ENCODE results near the gene CCNQ. TPM values are rescaled to one million over a fixed set of nuclear protein-coding genes. Genes with fewer than 3 reads are reported as not detected.

Gene CCNQ
- total RNA-seq, 1 donor from 2014 or later, result 53.4 TPM

- H3K36me3 ChIP-seq (ENCODE audit: control insufficient read depth, insufficient read depth, low read length), result no peaks in the 10 kb centered on the region
- TF ChIP-seq, protein P1, sequence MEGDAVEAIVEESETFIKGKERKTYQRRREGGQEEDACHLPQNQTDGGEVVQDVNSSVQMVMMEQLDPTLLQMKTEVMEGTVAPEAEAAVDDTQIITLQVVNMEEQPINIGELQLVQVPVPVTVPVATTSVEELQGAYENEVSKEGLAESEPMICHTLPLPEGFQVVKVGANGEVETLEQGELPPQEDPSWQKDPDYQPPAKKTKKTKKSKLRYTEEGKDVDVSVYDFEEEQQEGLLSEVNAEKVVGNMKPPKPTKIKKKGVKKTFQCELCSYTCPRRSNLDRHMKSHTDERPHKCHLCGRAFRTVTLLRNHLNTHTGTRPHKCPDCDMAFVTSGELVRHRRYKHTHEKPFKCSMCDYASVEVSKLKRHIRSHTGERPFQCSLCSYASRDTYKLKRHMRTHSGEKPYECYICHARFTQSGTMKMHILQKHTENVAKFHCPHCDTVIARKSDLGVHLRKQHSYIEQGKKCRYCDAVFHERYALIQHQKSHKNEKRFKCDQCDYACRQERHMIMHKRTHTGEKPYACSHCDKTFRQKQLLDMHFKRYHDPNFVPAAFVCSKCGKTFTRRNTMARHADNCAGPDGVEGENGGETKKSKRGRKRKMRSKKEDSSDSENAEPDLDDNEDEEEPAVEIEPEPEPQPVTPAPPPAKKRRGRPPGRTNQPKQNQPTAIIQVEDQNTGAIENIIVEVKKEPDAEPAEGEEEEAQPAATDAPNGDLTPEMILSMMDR (IDR thresholded peaks at IDR 0.05; ENCODE audit: insufficient read depth, low read length, severe bottlenecking), result no peak
- H3K27me3 ChIP-seq (ENCODE audit: control insufficient read depth, insufficient read depth, low read length), result no peaks in the 10 kb centered on the region
- FAIRE-seq, result no peak
- no peak for DNase-seq (ENCODE audit: low read depth)
- no peak overlapping the region for H3K4me3 ChIP-seq (ENCODE audit: low read depth, low read length)
Observed at GRCh38 chrX:153634236-153634635, 35.3 kb upstream of the CCNQ start.

DNA sequence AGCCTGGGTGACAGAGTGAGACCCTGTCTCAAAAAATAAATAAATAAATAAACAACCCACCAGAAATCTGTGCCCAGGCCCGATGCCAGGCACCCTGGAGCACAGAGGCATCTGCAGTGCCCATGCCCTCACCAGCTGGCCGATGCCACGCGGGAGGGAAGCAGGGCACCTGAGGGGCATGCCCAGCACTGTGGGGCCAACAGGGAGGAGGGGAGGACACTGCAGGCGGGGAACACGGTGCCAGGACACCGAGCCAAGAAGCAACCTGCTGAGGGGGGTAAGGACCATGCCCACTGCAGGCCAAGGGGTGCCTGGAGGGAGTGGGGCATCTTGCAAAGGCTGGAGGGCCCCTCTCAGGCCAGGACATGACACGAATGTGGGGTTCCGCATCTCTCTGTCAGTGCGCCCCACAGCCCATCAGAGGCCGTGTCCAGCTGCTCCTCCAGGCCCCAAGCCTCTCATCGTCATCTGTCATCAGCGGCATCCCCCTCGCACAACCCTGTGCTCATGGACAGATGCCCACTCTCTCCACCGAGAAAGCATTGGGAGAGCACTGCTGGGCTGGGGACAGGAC, 34.8 kb upstream of the CCNQ start:
- Histone ChIP-seq H3K4me3 (ENCODE audit: low read depth, low read length) (no peak overlapping the region), H3K36me3 (ENCODE audit: control insufficient read depth, insufficient read depth, low read length) (no peaks in the 10 kb centered on the region), H3K27me3 (ENCODE audit: control insufficient read depth, insufficient read depth, low read length) (no peaks in the 10 kb centered on the region)
- TF ChIP-seq, protein P1 (IDR thresholded peaks at IDR 0.05; ENCODE audit: insufficient read depth, low read length, severe bottlenecking), result no peak
- no peak for DNase-seq (ENCODE audit: low read depth)
- no peak for FAIRE-seq

- H3K27me3 ChIP-seq (ENCODE audit: control insufficient read depth, insufficient read depth, low read length), result no peaks in the 10 kb centered on the region
- H3K36me3 ChIP-seq (ENCODE audit: control insufficient read depth, insufficient read depth, low read length), result no peaks in the 10 kb centered on the region
- H3K4me3 ChIP-seq (ENCODE audit: low read depth, low read length), result no peak overlapping the region
- TF ChIP-seq, protein P1 (IDR thresholded peaks at IDR 0.05; ENCODE audit: insufficient read depth, low read length, severe bottlenecking), result no peak
- no peak for DNase-seq (ENCODE audit: low read depth)
- FAIRE-seq, result no peak
Observed at GRCh38 chrX:153633048-153633447, 34.1 kb upstream of the CCNQ start.

DNA sequence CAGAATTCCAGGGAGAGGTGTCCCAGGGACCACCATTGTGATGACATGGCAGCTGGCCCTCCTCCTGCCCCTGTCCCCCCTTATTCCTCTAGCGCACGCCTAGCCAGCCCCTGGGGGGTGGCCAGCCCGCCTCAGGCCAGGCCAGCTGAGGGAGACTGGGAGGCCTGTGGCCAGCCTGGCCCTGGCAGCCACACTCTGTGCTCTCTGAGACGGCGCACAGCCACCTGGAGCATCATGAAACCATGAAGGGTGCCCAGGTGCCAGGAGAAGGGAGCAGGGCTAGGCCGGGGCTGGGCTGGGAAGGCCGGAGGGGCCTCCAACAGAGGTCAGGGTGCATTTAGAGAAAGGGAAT, 33.6 kb upstream of the CCNQ start:
- TF ChIP-seq, protein P1 (IDR thresholded peaks at IDR 0.05; ENCODE audit: insufficient read depth, low read length, severe bottlenecking), result no peak
- Histone ChIP-seq H3K4me3 (ENCODE audit: low read depth, low read length) (no peak overlapping the region), H3K36me3 (ENCODE audit: control insufficient read depth, insufficient read depth, low read length) (no peaks in the 10 kb centered on the region), H3K27me3 (ENCODE audit: control insufficient read depth, insufficient read depth, low read length) (no peaks in the 10 kb centered on the region)
- no peak for FAIRE-seq
- no peak for DNase-seq (ENCODE audit: low read depth)

DNA sequence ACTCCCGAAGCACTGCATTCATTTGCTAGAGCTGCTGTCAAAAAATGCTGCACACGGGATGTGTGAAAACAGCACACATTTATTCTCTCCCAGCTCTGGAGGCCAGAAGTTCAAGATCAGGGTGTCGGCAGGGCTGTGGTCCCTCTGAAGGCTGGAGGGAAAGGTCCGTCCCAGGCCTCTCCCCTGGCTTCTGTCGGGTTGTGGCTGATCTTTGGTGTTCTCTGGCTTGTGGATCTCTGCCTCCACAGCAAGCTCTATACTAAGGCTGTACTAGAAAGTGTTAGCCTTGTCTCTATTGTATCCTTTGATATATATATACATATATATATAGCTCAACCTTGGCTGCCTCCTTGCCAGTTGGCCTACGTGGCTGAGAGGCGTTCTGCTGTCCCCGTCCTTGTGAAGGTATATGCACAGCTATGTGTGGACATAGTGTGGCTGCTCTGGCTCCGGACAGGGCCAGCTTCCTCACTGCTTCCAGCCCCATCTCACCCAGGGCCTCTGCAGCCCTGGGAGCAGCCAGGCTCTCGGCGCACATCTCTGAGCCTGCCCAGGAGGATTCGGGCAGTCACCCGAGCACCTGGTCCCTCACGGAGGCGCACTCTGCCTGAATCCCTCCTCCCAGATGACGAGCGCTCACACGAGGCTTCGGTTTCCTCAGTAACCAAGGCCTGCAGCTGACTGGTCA, 33.1 kb upstream of the CCNQ start:
- no peaks in the 10 kb centered on the region for H3K27me3 ChIP-seq (ENCODE audit: control insufficient read depth, insufficient read depth, low read length)
- H3K4me3 ChIP-seq (ENCODE audit: low read depth, low read length), result no peak overlapping the region
- no peaks in the 10 kb centered on the region for H3K36me3 ChIP-seq (ENCODE audit: control insufficient read depth, insufficient read depth, low read length)
- TF ChIP-seq, protein P1 (IDR thresholded peaks at IDR 0.05; ENCODE audit: insufficient read depth, low read length, severe bottlenecking), result no peak
- FAIRE-seq (no peak), DNase-seq (ENCODE audit: low read depth) (no peak)

DNA sequence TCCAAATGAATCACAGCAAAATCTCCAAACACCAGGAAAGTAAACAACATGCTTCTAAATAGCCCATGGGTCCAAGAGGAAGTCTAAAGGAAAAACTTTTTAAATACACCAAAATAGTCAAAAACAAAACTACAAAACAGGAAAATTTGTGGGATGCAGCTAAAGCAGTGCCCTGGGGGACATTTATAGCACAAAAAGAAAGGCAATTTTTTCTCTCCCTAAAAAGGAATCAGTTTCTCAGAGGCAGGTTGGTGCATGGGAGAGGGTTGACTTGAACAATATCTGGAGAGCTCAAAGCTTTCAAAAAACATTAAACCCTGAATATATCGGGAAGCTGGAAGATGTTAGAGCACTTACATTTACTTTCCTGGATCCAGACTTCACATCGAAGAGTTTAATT, 32.4 kb upstream of the CCNQ start:
- H3K4me3 ChIP-seq (ENCODE audit: low read depth, low read length), result no peak overlapping the region
- FAIRE-seq (no peak), DNase-seq (ENCODE audit: low read depth) (no peak)
- no peaks in the 10 kb centered on the region for H3K36me3 ChIP-seq (ENCODE audit: control insufficient read depth, insufficient read depth, low read length)
- TF ChIP-seq, protein P1 (IDR thresholded peaks at IDR 0.05; ENCODE audit: insufficient read depth, low read length, severe bottlenecking), result no peak
- no peaks in the 10 kb centered on the region for H3K27me3 ChIP-seq (ENCODE audit: control insufficient read depth, insufficient read depth, low read length)

Data from bronchial epithelial cell (primary cell).